GM19438 (cell line): ENCODE results near the gene LZTS3.
"Not testable (repeated sequence)": the region's sequence is repeated elsewhere in the genome, so short reads cannot be mapped to it uniquely, and the experiment has no call there.

Experiments used
- ATAC-seq: cut with Tn5 transposase; IDR thresholded peaks from one replicate; pipeline ENCODE4 v1.9.1; 2021; ENCODE audit warnings: low read depth; ENCODE audit not compliant: unreplicated experiment

LZTS3 gene

DNA sequence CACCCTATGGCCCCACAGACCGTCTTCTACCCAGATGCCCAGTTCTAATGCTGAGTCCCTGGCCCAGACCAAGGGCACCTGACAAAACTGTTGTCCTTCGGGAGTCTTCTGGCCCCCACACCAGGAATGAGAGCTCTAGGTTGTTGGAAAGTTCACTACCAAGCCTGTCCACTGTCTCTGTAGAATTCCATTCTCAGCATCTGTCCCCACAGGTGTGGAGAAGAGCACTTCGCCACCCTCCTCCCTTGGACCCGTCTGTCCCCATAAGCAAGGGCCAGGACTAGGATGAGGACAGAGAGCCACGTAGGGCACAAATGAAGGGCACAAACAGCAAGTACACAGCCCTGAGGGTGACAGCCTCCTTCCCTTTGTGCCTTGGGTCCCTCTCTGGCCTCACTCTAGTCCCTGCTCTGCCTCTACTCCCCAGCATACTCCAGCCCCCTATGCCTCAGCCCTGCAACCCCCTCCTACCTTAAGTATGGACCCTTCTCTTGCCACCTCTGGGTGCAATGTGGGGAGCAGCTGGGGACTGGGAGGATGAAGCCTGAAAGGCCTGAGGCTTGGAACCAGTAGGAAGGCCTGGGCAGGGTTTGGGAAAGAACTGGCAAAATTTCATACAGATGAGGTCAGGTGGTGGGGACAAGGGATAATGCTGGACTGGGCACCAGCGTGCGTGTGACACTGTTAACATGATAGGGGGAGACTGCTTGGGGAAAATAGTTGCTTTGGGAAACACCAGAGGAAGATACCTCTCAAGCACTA lies 4.3 kb downstream of the LZTS3 start:
- no peak for ATAC-seq

DNA sequence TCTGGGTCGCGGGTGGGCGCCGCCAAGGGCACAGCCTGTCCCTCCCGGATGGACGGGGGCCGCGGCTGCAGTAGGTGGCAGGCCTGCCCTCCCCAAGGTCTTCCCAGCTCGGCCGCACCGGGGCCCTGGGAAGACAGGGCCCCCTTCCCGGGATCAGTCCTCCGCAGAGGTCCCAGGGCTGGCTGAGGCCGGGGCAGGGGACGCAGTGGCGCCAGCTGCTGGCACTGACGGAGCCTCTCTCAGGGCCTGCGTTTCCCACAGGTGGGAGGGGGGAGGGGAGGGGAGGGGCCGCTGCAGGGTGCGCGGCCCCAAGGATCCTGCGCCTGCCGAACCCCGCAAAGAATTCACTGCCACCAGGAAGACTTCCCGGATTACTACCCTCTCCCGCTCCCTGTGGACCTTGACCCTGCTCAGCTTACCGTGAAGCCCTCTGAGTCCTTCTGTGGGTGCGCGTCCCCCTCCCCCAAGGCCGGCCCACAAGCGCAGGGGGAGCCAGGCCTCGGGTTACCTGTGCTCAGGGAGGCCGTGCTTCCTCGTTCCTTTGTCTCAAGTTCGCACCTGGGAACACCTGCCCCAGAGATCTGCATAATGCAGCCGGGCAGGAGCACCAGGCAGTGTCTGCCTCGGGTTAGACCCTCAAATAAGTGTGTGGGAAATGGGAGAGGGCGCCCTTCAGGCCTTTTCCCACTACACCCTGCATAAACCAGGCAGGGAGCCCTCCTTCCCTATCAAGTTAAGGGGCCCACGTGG lies 5.1 kb downstream of the LZTS3 start:
- ATAC-seq: no peak

DNA sequence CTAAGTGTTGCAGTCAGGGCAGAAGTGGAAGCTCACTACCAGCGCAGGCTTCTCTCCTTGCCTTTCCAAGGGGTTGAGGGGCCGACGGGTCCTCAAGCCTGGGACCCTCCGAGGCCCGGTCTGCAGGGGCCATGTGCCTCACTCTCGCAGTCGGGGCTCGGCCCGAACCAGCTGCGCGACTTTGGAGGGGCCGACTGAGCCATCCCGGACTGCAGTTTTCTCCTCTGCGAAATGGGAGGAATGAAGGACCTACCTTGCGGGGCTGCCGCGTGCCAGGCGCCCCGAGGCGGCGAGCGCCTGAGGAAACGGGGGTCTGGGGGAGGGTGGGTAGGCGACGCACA lies 5.6 kb downstream of the LZTS3 start:
- ATAC-seq: no peak

DNA sequence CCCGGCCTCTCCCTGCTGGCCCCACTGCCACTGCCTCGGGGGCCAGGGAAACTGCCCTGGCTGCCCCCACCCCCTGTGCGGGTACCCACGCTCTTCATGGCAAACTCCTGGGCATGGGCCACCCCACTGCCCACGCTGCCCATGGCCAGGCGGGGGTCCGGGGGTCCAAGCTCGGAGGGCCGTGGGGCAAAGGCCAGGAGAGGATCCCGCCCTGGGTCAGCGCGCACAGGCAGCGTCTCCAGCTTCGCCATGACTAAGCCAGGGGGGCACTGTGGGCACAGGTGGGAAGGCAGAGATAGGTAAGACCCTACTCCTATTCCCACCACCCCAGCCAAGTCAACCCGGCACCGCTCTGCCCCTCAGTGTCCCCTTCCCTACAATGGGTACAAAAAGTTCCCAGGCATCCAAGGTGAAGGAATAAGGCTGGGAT lies 6.4 kb downstream of the LZTS3 start:
- no peak for ATAC-seq

DNA sequence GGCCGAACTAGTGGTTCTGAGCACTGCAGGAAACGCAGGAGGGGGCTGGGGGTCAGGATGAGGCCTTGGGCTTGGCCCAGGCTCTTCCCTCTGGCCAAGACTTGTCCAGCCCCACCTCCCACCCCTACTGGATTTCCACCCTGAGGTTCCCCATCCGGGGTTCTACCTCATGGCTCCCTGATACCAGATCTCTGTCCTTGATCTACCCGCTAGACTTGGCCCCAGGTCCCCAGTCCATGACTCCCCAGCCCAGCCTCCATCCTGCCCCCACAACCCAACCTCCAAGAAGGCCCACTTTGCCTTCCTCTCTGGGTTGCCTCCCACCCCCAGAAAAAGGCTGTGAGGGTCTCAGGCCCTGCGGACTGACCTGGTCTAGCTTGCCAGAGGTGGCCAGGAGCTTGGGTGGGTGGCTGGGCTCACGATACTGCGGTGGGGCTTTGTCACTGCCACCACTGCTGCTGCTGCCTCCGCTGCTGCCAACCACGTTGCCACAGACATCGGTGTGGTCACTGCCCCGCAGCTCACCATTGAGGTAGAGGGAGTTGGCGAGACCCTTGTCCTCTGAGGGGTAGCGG lies 6.9 kb downstream of the LZTS3 start:
- no peak for ATAC-seq

DNA sequence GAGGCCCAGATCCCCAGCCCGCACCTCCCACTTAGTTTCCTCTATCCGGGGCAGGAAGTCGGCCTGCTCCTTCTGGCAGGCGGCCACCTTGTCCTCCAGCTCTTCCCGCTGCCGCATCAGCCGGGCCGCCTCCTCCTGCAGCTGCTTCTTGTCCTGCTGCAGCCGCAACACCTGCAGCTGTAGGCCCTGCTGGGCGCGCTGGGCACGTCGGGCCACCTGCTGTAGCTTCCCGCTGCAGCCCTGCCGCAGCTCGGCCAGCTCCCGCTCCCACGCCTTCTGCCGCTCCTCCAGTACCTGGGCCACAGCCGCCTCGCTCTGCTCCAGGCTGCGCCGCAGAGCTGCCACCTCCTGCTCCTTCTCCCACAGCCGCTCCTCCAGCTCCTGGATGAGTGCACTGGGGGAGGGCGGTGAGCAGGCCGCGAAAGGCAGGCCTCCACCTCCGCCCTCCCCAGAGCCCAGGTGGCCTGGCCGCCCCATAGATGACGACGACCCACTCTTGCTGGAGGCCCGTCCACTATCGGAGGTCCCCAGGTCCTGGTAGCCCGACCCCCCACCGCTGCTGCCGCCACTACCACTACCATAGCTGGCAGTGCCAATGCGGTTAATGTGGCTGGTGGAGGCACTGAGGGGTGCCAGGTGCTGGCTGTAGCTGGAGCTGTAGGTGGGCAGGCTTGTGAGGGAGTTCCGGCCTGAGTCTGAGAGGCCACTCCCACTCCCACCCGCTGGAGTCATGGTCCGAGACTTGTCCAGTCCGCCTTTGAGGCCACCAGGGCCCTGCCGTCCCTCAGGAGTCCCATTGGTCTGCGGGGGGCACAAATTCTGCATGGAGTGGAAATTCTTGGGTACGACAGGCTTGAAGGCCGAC lies 7.6 kb downstream of the LZTS3 start:
- ATAC-seq: no peak

DNA sequence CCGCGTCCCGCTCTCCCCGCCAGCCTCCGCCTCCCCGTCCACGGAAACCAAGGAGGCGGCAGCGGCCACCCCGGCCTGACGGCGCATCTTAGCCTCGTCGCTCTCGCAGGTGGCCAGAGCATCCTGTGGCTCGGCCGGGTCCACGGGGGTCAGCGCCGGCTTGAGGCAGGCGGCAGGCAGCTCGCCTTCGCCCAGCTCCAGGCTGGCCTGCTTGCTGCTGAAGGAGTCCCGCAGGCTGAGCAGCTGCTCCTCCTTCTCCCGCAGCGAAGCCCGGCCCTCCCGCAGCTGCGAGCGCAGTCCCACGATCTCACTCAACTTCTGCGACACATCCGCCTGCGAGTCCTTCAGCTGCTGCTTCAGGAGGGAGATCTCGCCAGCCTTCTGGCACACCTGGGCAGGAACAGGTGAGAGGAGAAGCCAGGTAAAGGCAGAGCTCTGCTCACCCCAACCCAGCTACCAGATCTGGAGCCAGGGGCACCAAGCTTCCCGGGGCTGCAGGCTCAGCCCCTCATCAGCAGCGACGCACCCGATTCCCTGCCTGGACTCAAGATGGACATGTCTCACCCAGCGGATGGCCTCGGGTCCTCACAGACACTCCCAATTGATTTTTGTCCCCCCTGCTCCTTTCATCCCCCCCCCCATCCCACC lies 8.5 kb downstream of the LZTS3 start:
- ATAC-seq: no peak

DNA sequence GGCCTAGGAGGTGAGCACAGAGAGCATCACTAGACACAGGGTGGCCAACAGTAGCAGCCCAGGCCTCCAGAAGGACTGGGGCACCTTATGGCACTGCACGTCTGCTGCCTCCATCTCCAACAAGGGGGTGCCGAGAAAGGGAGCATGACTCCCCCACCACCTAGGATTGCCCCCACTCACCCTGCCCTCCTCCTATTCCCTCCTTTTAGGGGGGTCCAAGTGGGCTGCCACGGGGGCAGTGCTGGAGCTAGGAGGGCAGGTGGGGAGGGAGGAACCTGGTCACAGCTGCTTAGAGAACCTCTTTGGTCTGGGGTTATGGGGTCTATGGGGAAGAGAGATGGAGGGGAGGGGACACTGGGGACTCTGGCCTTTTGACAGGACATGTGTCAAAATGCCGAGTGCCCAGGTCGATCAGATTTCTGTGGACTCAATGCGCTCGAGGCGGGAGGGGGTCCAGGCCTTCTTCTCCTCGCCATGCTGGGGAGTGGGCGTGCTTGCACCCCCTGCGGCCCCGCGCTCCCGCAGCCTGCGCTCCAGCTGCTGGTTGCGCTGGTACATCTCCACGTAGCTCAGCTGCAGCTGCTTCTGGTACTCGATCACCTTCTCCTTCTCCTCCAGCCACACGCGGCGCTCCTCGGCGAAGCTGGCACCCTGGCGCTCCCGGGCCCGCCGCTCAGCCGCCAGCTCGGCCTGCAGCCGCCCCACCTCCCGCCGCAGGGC lies 9.1 kb downstream of the LZTS3 start:
- ATAC-seq: no peak

DNA sequence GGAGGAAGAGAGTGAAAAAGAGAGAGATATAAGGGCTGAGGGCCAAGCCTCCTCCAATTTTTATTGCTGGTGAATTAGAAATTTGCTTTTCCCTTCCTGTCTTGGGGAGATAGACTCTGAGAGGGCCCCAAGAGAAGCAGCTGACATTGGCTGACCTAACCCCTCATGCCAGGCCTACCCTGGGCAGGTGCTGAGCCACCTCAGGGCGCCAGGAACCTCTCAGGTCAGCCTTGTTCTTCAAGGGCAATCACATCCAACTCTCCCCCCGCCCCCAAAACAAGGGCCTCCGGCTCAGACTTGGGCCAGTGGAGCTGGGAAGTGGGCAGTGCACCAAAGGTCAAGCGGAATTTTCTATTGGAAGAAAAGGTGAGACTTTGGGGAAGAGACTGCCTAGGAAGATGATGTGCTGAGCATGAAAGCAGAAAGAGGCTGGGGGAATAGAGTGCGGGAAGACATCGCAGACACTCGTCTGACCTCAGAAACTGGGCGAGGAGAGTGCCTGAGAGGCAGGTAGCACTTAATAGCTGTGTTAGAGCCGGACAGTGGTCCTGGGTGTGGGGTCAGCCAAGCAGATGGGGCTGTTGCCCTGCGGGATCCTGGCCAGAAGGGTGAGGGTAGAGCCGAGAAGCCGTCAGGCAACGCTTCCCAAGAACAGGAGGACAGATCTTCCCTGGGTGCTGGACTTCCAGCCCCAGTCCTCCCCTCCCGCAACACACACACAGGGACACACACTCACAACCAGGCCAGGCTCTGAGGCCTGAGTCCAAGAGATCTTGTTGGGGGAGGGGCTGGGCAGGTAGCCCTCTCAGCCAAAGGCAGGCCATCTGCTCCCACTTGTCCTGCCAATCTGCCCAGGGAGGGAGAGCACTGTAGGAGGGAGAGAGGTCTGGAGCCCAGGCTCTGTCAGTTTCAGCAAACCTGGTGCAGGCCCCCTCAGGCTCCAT lies 10.0 kb downstream of the LZTS3 start:
- no peak for ATAC-seq

DNA sequence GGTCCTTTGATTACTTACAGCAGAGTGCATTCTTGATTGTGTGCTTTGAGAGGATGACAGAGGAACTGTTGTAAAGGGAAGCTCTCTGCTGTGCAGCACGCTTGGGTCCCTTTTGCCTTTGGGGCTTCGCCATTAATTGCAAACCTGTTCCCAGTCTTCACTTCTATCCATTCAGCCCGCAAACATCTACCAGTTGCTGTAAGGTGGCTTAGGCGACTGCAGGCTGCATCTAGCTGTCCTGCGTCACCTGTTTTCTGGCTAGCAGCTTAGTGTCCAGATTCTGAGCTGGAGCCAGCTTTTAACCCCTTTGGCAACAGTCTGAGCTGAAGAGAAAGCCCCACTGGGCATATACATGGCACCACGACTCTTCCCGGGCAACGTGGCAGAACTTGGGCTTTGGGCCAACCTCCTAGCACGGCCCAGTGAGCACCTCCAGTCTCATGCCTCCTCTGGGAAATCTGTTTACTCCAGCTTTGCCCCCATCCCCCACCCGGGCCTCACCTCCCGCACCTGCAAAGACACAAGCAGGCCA lies 11.2 kb downstream of the LZTS3 start:
- no peak for ATAC-seq

DNA sequence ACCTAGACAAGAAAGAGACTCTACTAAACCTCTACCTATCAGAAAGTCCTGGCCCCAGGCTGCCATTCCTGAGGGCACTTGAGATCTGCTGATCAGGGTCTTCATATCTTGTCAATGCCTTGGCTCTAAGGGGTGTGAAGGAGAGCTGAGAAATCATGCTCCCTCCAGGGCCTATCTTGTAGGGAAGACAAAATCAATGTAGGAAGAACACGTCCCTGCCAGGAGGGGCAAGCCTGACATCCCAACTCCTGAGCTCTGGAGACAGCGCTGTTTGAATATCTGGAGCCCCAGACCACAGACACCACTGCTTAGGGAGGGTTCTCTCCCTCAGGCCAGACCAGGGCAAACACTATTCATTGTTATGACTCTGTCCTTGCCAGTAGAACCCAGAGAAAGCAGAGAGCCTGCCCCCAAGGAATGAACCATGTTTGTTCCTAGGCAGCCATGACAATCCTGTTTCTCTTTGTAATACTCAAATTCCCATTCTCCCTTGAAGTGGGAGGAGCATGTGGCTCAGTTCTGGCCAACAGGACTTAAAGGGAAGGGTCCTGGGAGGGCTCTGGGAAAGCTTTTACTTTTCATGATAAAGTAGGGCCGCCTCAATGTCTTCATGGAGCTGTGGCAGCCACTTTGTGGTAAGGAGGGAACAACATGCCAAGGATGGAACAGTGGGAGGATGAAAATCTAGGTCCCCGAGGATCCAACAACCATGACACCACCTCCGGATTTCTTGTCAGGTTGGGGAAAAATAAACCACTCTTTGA lies 11.9 kb downstream of the LZTS3 start:
- no peak for ATAC-seq

DNA sequence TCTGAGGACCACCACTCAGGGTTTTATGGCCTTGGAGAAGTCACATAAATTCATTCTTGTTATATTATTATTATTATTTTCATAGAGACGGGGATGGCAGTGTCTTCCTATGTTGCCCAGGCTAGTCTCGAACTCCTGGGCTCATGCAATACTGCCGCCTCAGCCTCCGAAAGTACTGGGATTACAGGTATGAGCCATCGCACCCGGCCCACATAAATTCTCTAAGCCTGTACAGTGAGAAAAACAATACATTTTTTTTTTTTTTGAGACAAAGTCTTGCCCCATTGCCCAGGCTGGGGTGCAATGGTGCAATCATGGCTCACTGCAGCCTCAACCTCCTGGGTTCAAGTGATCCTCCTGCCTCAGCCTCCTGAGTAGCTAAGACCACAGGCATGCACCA lies 12.9 kb downstream of the LZTS3 start:
- no peak for ATAC-seq

DNA sequence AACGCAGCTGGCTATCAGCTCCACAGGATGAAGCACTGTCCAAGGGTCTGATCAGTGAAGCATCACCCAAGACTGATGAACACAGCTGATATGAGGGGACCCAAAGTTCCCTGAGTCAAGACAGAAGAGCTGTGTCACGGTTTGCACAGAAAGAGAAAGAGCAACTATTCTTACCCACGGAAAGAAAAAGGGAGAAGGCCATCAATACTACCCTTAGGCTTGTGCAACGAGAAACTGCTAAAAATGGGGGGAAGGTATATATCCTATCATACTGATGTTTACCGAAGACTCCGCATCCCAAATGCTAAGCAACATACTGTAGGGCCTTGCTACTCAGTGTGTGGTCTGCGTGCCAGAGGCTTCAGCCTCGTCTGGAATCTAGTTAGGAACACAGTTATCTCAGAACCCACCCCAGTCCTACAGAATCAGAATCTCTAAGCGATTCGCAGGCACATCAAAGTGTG lies 14.3 kb downstream of the LZTS3 start:
- ATAC-seq: no peak

DNA sequence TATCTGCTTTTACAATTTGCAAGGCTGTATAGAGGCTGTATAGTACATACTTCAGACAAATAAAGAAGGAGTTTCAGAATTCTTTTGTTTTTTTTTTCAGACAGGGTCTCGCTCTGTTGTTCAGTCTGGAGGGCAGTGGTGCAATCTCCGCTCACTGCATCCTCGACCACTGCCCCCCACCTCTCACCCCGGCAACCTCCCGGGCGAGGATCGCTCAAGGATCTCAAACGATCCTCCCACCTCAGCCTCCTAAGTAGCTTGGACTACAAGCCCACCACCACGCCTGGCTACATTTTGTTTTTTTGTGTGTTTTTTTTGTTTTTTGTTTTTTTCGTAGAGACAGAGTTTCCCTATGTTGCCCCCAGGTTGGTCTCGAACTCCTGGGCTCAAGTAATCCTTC lies 15.5 kb downstream of the LZTS3 start:
- ATAC-seq: no peak

DNA sequence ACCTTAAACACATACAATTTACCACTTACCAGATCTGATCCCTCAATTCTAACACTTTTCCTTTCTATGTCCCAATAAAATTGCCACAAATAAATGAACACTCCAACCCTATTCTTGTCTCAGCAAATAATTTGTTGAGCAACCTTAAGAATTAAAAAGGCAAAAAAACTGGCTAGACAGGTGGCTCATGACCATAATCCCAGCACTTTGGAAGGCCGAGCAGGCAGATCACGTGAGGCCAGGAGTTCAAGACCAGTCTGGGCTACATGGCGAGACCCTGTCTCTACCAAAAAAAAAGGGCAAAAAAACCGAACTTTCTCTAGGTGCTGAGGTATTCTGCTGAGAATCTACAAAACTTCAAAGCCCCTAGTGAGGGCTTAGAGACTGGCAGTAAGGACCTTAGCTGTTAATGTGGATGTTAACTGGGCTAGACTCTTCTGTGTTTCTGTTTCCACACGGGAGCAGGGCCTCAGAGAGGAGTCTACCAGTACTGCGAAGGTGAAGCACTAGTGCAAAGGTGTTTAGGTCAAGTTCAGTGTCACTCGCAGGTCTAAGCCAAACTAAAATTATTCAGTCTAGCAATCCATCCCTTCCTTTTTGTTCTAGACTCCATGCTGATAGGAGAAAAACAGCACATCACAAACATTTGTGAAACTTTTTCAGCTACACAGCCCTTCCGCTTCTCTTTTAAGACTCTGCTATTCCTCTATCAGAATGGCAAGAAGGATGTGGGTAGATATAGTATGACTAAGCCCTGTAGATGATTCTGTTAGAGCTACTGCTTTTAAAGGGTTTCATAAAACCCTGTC lies 16.3 kb downstream of the LZTS3 start:
- ATAC-seq: peak; percentile 73

DNA sequence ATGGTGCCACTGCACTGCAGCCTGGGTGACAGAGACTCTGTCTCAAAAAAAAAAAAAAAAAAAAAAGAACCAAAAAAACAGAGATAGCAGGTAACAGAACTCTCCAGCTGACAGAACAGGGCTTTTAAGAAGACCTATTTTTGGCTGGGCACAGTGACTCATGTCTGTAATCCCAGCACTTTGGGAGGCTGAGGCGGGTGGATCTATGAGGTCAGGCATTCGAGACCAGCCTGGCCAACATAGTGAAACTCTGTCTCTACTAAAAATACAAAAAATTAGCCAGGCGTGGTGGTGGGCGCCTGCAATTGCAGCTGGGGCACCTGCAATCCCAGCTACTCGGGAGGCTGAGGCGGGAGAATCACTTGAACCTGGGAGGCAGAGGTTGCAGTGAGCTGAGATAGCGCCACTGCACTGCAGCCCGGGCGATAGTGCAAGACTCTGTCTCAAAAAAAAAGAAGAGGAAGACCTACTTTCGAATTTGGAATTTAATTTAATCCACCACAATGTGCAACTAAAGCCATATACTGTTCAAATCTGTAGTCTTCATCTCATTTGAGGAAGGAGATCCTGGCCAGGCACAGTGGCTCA lies 21.2 kb downstream of the LZTS3 start:
- ATAC-seq: not testable (repeated sequence)
